Measurements from ENCODE around the gene FAM171A1. TPM values are rescaled to one million over a fixed set of nuclear protein-coding genes. Genes with fewer than 3 reads are reported as not detected.

The FAM171A1 gene
- total and polyA plus RNA-seq, 4 donors: 3.4 to 23.5 (median 9.7) TPM

DNA sequence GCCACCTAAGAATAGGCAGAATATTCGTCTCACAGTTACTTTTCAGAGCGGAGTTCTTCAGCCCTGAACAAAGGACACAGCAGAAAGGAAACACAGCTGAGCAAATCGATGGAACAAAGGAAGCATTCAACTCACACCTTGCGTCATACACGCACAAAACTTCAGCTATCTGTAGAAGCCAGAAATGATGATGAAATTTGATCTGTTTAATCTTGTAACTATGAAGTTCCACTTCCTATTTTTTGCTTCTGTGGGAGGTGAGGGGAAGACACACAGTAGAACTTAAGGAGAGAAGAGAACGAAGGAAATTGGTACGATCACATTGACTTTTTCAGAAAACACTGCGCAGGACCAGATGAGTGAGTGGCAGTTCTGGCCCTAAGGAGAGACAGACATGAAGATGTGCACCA, 26.2 kb downstream of the FAM171A1 start:
- H3K36me3 ChIP-seq (ENCODE audit: control insufficient read depth in 4 of 4, insufficient read depth in 4 of 4, low read length in 4 of 4): no peaks in the 10 kb centered on the region
- H3K4me1 ChIP-seq (ENCODE audit: control insufficient read depth in 5 of 5, insufficient read depth in 5 of 5, low read length in 5 of 5): peaks cover 0 to 65% (median 19%) of the 10 kb centered on the region in 5 donors
- H3K9me3 ChIP-seq (ENCODE audit: control insufficient read depth in 4 of 4, insufficient read depth in 3 of 4, low read length in 3 of 4): no peaks in the 10 kb centered on the region
- no peak overlapping the region for H3K4me3 ChIP-seq
- TF ChIP-seq, protein P1, sequence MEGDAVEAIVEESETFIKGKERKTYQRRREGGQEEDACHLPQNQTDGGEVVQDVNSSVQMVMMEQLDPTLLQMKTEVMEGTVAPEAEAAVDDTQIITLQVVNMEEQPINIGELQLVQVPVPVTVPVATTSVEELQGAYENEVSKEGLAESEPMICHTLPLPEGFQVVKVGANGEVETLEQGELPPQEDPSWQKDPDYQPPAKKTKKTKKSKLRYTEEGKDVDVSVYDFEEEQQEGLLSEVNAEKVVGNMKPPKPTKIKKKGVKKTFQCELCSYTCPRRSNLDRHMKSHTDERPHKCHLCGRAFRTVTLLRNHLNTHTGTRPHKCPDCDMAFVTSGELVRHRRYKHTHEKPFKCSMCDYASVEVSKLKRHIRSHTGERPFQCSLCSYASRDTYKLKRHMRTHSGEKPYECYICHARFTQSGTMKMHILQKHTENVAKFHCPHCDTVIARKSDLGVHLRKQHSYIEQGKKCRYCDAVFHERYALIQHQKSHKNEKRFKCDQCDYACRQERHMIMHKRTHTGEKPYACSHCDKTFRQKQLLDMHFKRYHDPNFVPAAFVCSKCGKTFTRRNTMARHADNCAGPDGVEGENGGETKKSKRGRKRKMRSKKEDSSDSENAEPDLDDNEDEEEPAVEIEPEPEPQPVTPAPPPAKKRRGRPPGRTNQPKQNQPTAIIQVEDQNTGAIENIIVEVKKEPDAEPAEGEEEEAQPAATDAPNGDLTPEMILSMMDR (IDR thresholded peaks at IDR 0.05; ENCODE audit: control extremely low read depth, extremely low read depth): no peak
- H3K9ac ChIP-seq (ENCODE audit: insufficient read depth in 1 of 2, low read length in 2 of 2): peak overlapping the region in 1 of 2 donors; percentile 2
- no peaks in the 10 kb centered on the region for H3K27me3 ChIP-seq (ENCODE audit: control insufficient read depth in 3 of 3, insufficient read depth in 3 of 3, low read length in 2 of 3)
- no peak overlapping the region for H3K27ac ChIP-seq (ENCODE audit: low read depth in 1 of 2, low read length in 1 of 2)
- 23 to 38% methylated on average over 8 of the region's 8 CpGs for WGBS, 2 donors
- peak; percentile 57 to 89 (median 80) for DNase-seq
- no peak for ATAC-seq (ENCODE audit: insufficient read depth, low FRiP score)

DNA sequence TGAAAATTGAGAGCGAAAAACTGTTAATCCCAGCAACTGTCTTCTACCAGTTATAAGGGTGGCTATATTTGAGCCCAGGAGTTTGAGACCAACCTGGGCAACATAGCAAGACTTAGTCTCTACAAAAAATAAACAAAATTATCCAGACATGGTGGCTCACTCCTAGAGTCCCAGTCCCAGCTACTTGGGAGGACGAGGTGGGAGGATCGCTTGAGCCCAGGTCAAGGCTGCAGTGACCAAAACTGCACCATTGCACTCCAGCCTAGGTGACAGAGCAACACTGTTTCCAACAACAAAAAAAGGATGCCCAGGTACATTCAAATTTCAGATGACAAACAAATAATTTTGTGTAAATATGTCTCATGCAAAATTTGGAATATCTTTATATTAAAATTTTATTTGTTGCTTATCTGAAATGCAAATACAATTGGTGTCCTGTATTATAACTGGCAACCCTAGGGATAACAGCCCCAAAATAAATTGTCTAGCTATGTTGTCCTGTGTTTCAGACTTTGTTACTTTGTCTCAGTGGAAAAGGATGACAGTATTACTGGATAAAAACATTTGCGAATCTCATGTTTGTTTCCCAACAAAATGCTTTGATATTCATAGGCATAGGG, 26.7 kb downstream of the FAM171A1 start:
- Histone ChIP-seq H3K9me3 (ENCODE audit: control insufficient read depth in 4 of 4, insufficient read depth in 3 of 4, low read length in 3 of 4) (no peaks in the 10 kb centered on the region), H3K4me1 (ENCODE audit: control insufficient read depth in 5 of 5, insufficient read depth in 5 of 5, low read length in 5 of 5) (peaks cover 0 to 61% (median 19%) of the 10 kb centered on the region in 5 donors), H3K4me3 (no peak overlapping the region), H3K9ac (ENCODE audit: insufficient read depth in 1 of 2, low read length in 2 of 2) (peak overlapping the region in 1 of 2 donors; percentile 2), H3K27ac (ENCODE audit: low read depth in 1 of 2, low read length in 1 of 2) (no peak overlapping the region), H3K27me3 (ENCODE audit: control insufficient read depth in 3 of 3, insufficient read depth in 3 of 3, low read length in 2 of 3) (no peaks in the 10 kb centered on the region), H3K36me3 (ENCODE audit: control insufficient read depth in 4 of 4, insufficient read depth in 4 of 4, low read length in 4 of 4) (no peaks in the 10 kb centered on the region)
- TF ChIP-seq, protein P1 (IDR thresholded peaks at IDR 0.05; ENCODE audit: control extremely low read depth, extremely low read depth): no peak
- DNase-seq (no peak), ATAC-seq (ENCODE audit: insufficient read depth, low FRiP score) (no peak)
- WGBS, 2 donors: 89 to 91% methylated on average over 4 of the region's 4 CpGs

DNA sequence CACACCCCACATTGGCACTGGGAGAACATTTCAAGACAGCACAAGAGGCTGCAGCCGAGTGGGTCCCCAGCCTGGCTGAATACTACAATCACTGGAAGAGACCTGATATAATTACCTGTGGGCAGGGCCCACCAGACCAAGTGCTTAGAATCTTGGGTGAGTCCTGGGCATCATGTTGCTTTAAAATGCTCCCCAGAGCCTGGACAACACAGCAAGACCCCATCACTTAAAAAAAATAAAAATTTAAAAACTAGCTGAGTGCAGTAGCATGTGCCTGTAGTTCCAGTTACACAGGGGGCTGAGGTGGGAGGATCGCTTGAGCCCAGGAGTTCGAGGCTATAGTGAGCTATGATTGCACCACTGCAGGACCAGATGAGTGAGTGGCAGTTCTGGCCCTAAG, 28.1 kb downstream of the FAM171A1 start:
- no peak overlapping the region for H3K9ac ChIP-seq (ENCODE audit: insufficient read depth in 1 of 2, low read length in 2 of 2)
- TF ChIP-seq, protein P1 (IDR thresholded peaks at IDR 0.05; ENCODE audit: control extremely low read depth, extremely low read depth): no peak
- no peaks in the 10 kb centered on the region for H3K36me3 ChIP-seq (ENCODE audit: control insufficient read depth in 4 of 4, insufficient read depth in 4 of 4, low read length in 4 of 4)
- no peak overlapping the region for H3K4me3 ChIP-seq
- no peak overlapping the region for H3K27ac ChIP-seq (ENCODE audit: low read depth in 1 of 2, low read length in 1 of 2)
- 85 to 90% methylated on average over 3 of the region's 3 CpGs for WGBS, 2 donors
- DNase-seq: no peak
- no peaks in the 10 kb centered on the region for H3K27me3 ChIP-seq (ENCODE audit: control insufficient read depth in 3 of 3, insufficient read depth in 3 of 3, low read length in 2 of 3)
- peaks cover 0 to 54% (median 19%) of the 10 kb centered on the region in 5 donors for H3K4me1 ChIP-seq (ENCODE audit: control insufficient read depth in 5 of 5, insufficient read depth in 5 of 5, low read length in 5 of 5)
- no peaks in the 10 kb centered on the region for H3K9me3 ChIP-seq (ENCODE audit: control insufficient read depth in 4 of 4, insufficient read depth in 3 of 4, low read length in 3 of 4)
- ATAC-seq (ENCODE audit: insufficient read depth, low FRiP score): no peak

All from lung (tissue), 12 donors.